ENCODE measurements around the gene PCGF1.

The PCGF1 gene

DNA sequence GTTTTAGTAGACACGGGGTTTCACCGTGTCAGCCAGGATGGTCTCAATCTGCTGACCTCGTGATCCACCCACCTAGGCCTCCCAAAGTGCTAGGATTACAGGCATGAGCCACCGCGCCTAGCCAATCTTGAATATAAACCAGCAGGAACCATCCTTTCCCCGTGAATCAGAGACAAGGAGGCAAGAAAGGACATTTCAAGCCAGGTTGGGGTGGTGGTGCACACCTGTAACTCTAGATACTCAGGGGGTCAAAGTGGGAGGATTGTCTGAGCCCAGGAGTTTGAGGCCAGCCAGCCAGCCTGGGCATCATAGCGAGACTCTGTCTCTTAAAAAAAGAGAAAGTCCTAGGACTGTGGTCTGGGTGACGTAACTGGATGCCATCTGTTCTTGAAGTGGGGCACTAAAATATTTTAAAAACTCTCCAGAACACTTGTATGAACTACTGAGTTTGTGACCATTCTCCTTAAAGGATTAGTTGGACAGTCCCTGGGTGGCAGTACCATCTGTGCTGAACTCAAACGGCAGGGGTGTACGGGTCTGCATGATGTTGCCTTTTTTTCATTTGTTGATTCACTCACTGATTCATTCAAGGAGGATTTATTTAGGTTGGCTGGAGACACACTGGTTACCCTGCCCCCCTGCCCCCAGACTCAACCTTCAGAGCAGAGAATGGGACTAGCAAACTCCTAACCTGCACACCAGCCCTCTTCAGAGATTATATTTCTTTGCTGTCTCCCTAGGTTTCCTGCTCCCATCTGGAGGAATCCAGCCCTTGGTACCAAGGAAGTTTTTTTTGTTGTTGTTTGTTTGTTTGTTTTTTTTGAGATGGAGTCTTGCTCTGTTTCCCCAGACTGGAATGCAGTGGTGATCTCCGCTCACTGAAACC is 3.9 kb upstream of the PCGF1 start:
- ATAC-seq, result no peak
- TF ChIP-seq ZFP3 (CRISPR knock-in tag; IDR thresholded peaks at IDR 0.05) (peak; percentile 96), ARNTL (CRISPR knock-in tag; IDR thresholded peaks at IDR 0.05; ENCODE audit: borderline replicate concordance, low read depth) (no peak), ISL1 (CRISPR knock-in tag; IDR thresholded peaks at IDR 0.05) (no peak)

DNA sequence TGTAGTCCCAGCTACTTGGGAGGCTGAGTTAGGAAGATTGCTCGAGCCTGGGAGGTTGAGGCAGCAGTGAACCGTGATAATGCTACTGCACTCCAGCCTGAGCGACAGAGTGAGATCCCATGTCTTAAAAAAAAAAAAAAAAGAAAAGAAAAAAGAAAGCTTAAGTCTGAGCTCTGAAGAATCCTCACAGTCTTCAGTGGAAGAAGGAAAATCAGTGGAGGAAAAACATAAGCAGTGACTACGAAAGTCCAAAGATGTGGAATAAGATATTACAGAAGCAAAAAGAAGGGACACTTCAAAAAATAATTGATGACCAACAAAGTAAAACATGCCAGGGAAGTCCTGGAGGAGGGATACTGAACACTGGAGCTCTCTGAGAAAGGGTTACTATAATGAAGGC is 2.8 kb upstream of the PCGF1 start:
- ATAC-seq, result no peak
- no peak for TF ChIP-seq RARB (CRISPR knock-in tag; IDR thresholded peaks at IDR 0.05)
- TF ChIP-seq ESRRG (CRISPR knock-in tag; IDR thresholded peaks at IDR 0.05), result no peak
- no peak for TF ChIP-seq CREB5 (CRISPR knock-in tag; IDR thresholded peaks at IDR 0.05; ENCODE audit: low read depth)
- TF ChIP-seq ZNF565 (CRISPR knock-in tag; conservative IDR thresholded peaks at IDR 0.05; ENCODE audit: low read depth), result no peak
- TF ChIP-seq, protein P1, sequence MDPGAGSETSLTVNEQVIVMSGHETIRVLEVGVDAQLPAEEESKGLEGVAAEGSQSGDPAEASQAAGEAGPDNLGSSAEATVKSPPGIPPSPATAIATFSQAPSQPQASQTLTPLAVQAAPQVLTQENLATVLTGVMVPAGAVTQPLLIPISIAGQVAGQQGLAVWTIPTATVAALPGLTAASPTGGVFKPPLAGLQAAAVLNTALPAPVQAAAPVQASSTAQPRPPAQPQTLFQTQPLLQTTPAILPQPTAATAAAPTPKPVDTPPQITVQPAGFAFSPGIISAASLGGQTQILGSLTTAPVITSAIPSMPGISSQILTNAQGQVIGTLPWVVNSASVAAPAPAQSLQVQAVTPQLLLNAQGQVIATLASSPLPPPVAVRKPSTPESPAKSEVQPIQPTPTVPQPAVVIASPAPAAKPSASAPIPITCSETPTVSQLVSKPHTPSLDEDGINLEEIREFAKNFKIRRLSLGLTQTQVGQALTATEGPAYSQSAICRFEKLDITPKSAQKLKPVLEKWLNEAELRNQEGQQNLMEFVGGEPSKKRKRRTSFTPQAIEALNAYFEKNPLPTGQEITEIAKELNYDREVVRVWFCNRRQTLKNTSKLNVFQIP (CRISPR knock-in tag; IDR thresholded peaks at IDR 0.05; ENCODE audit: borderline replicate concordance, low read depth), result no peak
- no peak for TF ChIP-seq ZC3H10 (CRISPR knock-in tag; IDR thresholded peaks at IDR 0.05)
- TF ChIP-seq ZFP3 (CRISPR knock-in tag; IDR thresholded peaks at IDR 0.05), result no peak
- no peak for TF ChIP-seq ARNTL (CRISPR knock-in tag; IDR thresholded peaks at IDR 0.05; ENCODE audit: borderline replicate concordance, low read depth)
- no peak for TF ChIP-seq SNAI2 (CRISPR knock-in tag; IDR thresholded peaks at IDR 0.05)
- TF ChIP-seq ISL1 (CRISPR knock-in tag; IDR thresholded peaks at IDR 0.05), result no peak
- TF ChIP-seq ZNF8 (CRISPR knock-in tag; IDR thresholded peaks at IDR 0.05), result no peak
- TF ChIP-seq TSHZ2 (CRISPR knock-in tag; IDR thresholded peaks at IDR 0.05), result no peak
- TF ChIP-seq CSRNP3 (CRISPR knock-in tag; IDR thresholded peaks at IDR 0.05), result no peak
- TF ChIP-seq BACH2 (CRISPR knock-in tag; IDR thresholded peaks at IDR 0.05; ENCODE audit: borderline replicate concordance), result no peak
- no peak for TF ChIP-seq ZFP30 (CRISPR knock-in tag; IDR thresholded peaks at IDR 0.05)
- TF ChIP-seq GLIS3 (CRISPR knock-in tag; IDR thresholded peaks at IDR 0.05), result no peak

- TF ChIP-seq ZFP3 (CRISPR knock-in tag; IDR thresholded peaks at IDR 0.05) (0 out of 2 replicates have a peak, but pooled peaks have one; percentile 66), ZNF8 (CRISPR knock-in tag; IDR thresholded peaks at IDR 0.05) (0 out of 2 replicates have a peak, but pooled peaks have one; percentile 11), GLIS3 (CRISPR knock-in tag; IDR thresholded peaks at IDR 0.05) (no peak), PATZ1 (CRISPR knock-in tag; IDR thresholded peaks at IDR 0.05; ENCODE audit: borderline replicate concordance) (peak; percentile 98), ARNTL (CRISPR knock-in tag; IDR thresholded peaks at IDR 0.05; ENCODE audit: borderline replicate concordance, low read depth) (no peak), TSHZ2 (CRISPR knock-in tag; IDR thresholded peaks at IDR 0.05) (peak; percentile 43; the same call in 1 of the 2 replicates), ZNF70 (CRISPR knock-in tag; IDR thresholded peaks at IDR 0.05) (peak; percentile 50; the same call in 1 of the 2 replicates), TCF4 (CRISPR knock-in tag; IDR thresholded peaks at IDR 0.05; ENCODE audit: borderline replicate concordance) (peak; percentile 96), CSDC2 (CRISPR knock-in tag; IDR thresholded peaks at IDR 0.05) (no peak), ESRRG (CRISPR knock-in tag; IDR thresholded peaks at IDR 0.05) (no peak)
- ATAC-seq, result peak; percentile 79
Measured at GRCh38 chr2:74507926-74508520, 528 bp upstream of the PCGF1 start.

Measured in SK-N-SH treated with all-trans-retinoic acid at 6 μM for 48 hours (cell line).